Bronchial epithelial cell (primary cell): ENCODE data around the gene DMAP1. TPM values are rescaled to one million over a fixed set of nuclear protein-coding genes. Genes with fewer than 3 reads are reported as not detected.
A peak's percentile ranks its signal among the peaks of the same experiment; 100 is the strongest.
"Not testable (repeated sequence)": the region's sequence is repeated elsewhere in the genome, so short reads cannot be mapped to it uniquely, and the experiment has no call there.

Experiments
- DNase-seq: peaks from one replicate; pipeline ENCODE4 v3.0.0-alpha.2; 2010; ENCODE audit warnings: low read depth
- FAIRE-seq: peaks from 2 replicates; lab custom pipeline; 2011; peaks lifted over from hg19 to GRCh38; lab: Jason Lieb, UNC
- H3K27me3 ChIP-seq: 2 replicates; pipeline ENCODE4 v1.5.1; 2011; ENCODE audit warnings: low read length; ENCODE audit not compliant: control insufficient read depth, insufficient read depth
- H3K36me3 ChIP-seq: 2 replicates; pipeline ENCODE4 v1.5.1; 2011; ENCODE audit warnings: low read length; ENCODE audit not compliant: control insufficient read depth, insufficient read depth
- H3K4me3 ChIP-seq: 2 replicates; pipeline ENCODE4 v1.5.1; 2011; ENCODE audit warnings: mild to moderate bottlenecking, low read depth, low read length, control low read depth
- total RNA-seq: library from RNA; depleted of rRNA; stranded (reverse); fragments of >200 nt; gene quantifications from 2 replicates; pipeline ENCODE4 v1.2.1, GENCODE V29; 2014
- TF ChIP-seq, protein P1 (sequence below): IDR thresholded peaks from 2 replicates; pipeline ENCODE4 v1.5.1; 2011; ENCODE audit warnings: mild to moderate bottlenecking, moderate library complexity, low read length, control low read depth, inconsistent platforms; ENCODE audit not compliant: insufficient read depth, severe bottlenecking

DMAP1 gene
- total RNA-seq = 17.9 and 21.9 TPM in 2 replicates

DNA sequence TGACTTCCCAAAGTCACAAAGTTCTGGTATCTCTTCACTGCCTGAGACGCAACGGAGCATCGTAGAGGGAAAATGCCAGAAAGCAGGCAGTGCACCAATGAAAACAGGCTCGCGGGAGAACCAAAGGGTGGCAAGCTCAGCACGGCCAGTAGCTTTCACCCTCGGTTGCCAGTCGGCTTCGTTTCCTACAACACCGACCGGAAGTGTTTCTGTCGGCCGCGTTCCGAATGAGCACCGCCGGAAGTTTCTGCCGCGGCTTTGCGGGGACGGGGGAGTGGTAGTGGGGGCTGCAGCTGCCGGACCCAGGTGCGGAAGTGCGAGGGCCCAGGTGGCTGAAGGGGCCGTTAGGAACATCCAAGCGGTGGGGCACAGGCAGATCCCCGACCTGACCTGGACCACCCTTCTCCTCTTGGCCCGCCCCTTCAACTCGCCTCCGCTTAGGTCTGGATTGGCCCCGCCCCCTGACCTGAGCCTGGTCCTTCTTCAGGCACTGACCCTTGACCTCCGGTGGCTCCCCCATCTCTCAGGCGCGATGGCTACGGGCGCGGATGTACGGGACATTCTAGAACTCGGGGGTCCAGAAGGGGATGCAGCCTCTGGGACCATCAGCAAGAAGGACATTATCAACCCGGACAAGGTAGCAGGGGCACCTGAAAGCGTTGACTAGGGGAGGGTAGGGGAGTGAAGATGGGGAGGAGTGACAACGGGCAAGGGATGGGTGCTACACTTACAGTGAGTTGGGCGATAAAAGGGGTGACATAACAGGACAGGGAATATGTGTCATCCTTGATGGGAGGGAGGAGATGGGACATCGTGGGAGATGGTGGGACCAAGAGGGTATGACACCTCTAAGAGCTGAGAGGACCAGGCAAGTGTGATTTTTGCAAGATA lies at the start of gene DMAP1:
DMAP1 (plus strand) TSS at position 250 of the 891 bp plus-strand sequence; CDS start at position 533, 283 bp downstream.
- FAIRE-seq = no peak
- peak; percentile 51 for DNase-seq
- Histone ChIP-seq H3K27me3 (no peaks in the 10 kb centered on the region), H3K4me3 (peak within 1 kb of the TSS; percentile 96), H3K36me3 (peaks cover 6% of the 10 kb centered on the region)
- TF ChIP-seq, protein P1, sequence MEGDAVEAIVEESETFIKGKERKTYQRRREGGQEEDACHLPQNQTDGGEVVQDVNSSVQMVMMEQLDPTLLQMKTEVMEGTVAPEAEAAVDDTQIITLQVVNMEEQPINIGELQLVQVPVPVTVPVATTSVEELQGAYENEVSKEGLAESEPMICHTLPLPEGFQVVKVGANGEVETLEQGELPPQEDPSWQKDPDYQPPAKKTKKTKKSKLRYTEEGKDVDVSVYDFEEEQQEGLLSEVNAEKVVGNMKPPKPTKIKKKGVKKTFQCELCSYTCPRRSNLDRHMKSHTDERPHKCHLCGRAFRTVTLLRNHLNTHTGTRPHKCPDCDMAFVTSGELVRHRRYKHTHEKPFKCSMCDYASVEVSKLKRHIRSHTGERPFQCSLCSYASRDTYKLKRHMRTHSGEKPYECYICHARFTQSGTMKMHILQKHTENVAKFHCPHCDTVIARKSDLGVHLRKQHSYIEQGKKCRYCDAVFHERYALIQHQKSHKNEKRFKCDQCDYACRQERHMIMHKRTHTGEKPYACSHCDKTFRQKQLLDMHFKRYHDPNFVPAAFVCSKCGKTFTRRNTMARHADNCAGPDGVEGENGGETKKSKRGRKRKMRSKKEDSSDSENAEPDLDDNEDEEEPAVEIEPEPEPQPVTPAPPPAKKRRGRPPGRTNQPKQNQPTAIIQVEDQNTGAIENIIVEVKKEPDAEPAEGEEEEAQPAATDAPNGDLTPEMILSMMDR = peak; percentile 24

- Histone ChIP-seq H3K4me3 (no peak overlapping the region), H3K27me3 (no peaks in the 10 kb centered on the region), H3K36me3 (no peaks in the 10 kb centered on the region)
- no peak for FAIRE-seq
- TF ChIP-seq, protein P1 = no peak
- DNase-seq = no peak
Observed at GRCh38 chr1:44168520-44169098, 44.7 kb upstream of the DMAP1 start.

GRCh38 chr1:44170281-44170823 lies 42.9 kb upstream of the DMAP1 start:
- FAIRE-seq (no peak), DNase-seq (peak; percentile 3)
- Histone ChIP-seq H3K4me3 (no peak overlapping the region), H3K27me3 (no peaks in the 10 kb centered on the region), H3K36me3 (no peaks in the 10 kb centered on the region)
- TF ChIP-seq, protein P1 = no peak

- TF ChIP-seq, protein P1 = no peak
- H3K36me3 ChIP-seq = no peaks in the 10 kb centered on the region
- FAIRE-seq (no peak), DNase-seq (no peak)
- no peaks in the 10 kb centered on the region for H3K27me3 ChIP-seq
- no peak overlapping the region for H3K4me3 ChIP-seq
Observed at GRCh38 chr1:44174630-44175029, 38.6 kb upstream of the DMAP1 start.

DNA sequence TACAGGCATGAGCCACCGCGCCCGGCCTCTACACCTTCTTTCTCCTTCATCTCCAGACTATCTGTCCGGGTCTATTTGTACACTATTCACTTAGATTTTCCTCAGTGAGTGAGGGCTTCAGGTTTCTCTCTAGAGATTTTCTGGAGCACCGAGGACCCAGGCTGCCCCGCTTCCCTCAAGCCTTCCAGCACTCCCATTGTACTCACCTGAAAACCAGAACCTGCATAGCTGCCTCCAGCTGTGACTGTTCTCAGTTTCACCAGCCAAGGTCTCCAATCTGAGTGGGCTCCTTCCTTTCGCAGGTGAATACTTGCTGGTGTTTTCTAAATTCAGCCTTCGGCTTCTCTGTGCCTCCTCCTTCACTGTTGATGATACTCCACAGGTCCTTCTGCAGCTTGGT lies 12.9 kb upstream of the DMAP1 start:
- Histone ChIP-seq H3K27me3 (no peaks in the 10 kb centered on the region), H3K4me3 (no peak overlapping the region), H3K36me3 (no peaks in the 10 kb centered on the region)
- DNase-seq (no peak), FAIRE-seq (no peak)
- TF ChIP-seq, protein P1 = no peak

DNA sequence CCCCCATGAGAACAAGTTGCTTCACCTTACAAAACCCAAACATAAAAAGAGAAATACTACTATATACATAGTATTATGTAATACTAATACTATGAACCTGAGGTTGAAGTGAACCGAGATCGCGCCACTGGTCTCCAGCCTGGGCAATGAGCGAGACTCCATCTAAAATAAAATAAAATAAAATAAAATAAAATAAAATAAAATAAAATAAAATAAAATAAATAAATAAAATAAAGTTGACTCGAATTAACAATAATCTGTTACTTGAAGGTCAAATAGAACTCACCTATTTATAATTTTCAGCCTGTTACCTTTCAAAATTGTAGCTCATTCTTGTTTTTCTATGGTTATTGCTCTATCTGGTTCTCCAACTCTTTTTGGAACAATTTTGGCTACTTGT lies 6.7 kb upstream of the DMAP1 start:
- FAIRE-seq, H3K4me3 ChIP-seq, H3K27me3 ChIP-seq, H3K36me3 ChIP-seq, DNase-seq: not testable (repeated sequence)
